CMK (cell line): ENCODE measurements around the gene CD300LF.

Source experiments
- DNase-seq: peaks from one replicate; pipeline ENCODE4 v3.0.0-alpha.2; 2010; ENCODE audit warnings: low read depth

Gene CD300LF

DNA sequence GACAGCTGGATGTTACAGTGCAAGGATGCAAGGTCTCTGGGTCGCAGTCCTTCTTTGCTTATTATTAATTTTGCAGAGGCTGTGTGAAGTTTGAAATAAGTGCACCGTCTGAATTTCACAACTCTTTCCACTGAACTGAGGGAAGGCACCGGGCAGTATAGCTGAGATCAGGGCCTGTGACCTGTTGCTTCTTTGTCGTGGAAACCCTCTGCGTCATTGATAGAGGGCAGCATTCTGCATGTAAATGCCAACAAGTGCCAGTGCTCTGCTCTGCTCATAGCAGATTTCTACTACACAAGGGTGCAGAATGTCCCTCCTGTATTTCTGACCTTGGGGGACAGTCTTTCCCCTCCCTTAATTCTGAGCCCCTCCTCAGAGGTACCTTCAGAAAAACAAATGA, 26.0 kb downstream of the CD300LF start:
- DNase-seq = no peak

DNA sequence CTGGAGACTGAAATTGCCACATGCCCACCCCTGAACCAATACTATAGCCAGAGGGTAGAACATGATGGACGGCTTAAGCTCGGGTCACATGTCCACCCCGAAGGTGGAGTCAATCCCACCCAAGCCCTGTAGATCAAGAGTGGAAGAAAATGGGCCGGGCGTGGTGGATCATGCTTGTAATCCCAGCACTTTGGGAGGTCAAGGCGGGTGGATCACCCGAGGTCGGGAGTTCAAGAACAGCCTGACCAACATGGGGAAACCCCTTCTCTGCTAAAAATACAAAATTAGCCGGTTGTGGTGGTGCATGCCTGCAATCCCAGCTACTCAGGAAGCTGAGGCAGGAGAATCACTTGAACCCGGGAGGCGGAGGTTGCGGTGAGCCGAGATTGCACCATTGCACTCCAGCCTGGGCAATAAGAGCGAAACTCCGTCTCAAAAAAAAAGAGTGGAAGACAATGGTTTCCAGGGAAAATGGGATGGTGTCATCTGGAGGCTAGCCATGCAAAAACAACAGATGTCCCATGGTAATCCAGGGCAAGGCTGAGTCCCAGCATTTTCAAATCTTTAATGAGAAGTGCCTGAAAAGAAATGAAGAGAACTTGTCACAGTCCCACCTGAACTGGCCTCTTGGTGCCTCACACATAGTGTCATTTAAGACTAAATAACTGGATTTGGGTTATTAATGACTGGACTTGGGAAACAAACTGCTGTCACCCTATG, 30.1 kb downstream of the CD300LF start:
- no peak for DNase-seq

GRCh38 chr17:74682028-74682427, 30.7 kb downstream of the CD300LF start:
- DNase-seq = no peak

DNA sequence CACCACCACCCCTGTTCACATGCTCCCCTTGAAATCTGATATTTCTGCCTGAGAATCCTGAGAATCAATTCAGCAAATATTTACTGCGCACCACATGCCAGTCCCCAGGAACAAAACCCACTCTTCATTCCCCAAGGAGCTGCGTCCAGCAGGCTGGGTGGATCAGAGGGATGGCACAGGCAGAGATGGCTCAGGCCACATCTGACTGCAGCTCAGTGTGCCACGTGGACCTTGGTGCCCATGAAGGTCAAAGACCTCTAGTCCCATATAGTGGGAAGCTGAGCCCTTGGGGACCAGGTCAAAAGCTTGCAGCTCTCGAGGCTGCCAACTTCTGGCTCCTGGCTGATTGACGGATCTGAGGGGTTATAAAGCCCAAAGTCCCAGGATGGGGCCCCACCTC, 31.8 kb downstream of the CD300LF start:
- DNase-seq = no peak

- DNase-seq = no peak
These were observed 32.5 kb downstream of the CD300LF start for GRCh38 chr17:74680213-74680612.

- no peak for DNase-seq
These were observed 33.3 kb downstream of the CD300LF start for GRCh38 chr17:74679374-74679773.

DNA sequence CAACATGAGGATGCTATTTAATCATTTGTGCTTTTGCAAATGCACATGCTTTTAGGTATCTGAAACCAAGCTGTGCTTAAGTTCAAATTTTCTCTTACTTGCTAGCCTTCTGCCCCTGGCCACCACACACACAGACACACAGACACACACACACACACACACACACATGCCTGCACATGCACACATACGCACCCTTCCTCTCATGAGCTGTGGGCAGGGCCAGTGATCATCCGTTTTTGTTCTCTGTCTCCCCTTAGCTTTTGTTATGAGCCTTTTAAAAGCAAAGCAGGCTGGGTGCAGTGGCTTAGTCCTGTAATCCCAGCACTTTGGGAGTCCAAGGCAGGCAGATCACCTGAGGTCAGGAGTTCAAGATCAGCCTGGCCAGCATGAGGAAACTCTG, 34.2 kb downstream of the CD300LF start:
- no peak for DNase-seq

- no peak for DNase-seq
These were observed 34.9 kb downstream of the CD300LF start for GRCh38 chr17:74677558-74678466.

DNA sequence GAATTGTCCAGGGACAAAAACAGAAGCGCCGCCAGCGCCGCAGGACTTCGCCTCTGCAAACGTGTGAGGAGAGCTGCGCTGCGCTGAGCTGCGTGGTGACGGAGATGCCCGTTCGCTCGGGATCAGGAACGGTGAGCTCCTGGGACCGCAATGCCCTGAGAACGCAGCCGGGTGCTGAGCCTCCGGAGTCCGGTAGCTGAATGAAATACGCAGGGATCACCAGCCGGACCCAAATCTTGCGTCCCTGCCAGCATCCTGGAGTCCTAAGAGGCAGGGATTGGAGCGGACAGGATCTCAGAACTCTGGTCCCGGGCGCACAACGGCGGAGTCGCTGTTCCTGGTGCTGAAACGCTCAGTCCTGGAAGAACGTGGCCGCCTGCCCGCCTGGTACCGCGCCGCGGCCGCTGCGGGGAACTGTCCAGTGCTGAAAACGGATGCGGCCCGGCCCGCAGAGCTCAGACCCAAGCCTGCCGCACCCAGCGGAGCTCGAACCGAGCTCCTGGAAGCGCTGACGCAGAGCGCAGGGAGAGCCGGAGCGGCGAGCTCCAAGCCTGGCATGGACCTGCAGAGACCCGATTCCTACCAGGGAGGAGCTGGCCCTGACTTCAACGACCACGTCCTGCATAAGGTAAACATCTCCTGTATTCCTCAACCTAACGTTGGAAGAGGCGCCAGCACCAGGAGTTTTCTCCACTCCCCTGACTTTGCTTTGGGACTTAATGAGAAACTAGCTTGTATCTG, 41.5 kb downstream of the CD300LF start:
- no peak for DNase-seq

- no peak for DNase-seq
These were observed 42.4 kb downstream of the CD300LF start for GRCh38 chr17:74670329-74670728.

DNA sequence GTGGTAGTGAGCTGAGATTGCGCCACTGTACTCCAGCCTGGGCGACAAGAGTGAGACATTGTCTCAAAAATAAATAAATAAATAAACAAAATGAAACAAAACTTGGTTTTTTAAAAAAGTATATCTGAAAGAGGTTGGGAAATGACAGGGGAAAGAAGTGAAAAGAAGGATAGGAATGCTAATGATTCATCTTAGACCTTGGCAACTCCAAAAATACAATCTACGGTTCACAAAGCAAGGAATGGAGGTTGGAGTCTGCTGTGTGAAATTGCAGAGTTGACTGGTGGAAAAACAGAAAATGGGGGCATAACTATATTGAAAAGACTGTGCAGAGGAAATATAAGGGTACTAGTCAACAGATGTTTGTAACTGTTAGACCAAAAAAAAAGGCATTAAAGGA, 49.2 kb downstream of the CD300LF start:
- no peak for DNase-seq

DNA sequence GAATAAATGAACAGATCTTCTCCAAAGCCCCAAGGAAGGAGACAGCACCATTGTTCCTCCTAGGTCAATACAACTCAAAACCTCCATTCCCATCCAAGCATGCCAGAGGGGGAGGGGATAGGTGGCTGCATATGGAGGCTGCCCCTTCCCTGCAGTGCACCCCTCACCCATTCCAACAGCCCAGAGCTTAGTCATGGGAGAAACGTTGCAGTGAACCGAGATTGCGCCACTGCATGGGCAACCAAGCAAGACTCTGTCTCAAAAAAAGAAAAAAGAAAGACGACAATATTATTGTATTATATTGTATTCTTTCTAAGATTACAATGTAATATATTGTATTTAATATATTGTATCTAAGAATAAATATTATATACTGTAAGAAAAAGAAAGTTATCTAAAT, 52.8 kb downstream of the CD300LF start:
- no peak for DNase-seq

DNA sequence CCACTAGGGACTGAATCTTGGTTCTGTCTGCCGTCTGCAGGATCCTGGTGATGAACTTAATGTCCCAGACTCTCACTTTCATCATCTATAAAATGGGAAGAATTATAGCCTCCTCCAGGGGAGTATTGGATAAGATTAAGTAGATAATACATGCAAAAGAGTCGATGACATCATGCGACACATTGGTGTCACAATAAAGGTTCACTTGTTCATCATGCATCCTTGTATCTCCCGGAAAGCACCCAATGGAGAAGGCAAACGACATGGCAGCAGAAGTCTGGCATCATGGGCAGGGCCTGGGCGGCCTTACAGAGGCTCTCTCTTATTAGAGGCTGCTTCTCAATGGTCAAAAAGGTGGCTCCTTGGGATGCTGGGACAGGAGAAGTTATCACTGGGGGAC, 54.1 kb downstream of the CD300LF start:
- DNase-seq = no peak

DNA sequence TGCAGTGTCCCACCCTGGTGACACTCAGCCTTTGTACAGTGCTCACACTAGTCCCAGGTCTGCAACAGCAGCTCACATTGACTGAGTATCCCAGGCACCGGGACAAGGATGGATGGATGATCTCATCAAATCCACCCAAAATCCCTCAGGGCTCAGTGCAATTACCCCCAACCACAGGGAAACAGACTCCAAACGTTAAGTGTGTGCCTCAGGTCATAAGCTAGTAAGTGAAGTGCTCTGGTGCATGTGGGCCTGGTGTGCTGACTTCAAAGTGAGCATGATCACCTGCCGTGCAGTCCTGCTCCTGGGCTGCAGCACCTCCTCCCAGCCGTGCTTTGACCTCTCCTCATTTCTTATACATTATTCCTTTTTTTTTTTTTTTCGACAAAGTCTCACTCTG, 58.0 kb downstream of the CD300LF start:
- DNase-seq = no peak

DNA sequence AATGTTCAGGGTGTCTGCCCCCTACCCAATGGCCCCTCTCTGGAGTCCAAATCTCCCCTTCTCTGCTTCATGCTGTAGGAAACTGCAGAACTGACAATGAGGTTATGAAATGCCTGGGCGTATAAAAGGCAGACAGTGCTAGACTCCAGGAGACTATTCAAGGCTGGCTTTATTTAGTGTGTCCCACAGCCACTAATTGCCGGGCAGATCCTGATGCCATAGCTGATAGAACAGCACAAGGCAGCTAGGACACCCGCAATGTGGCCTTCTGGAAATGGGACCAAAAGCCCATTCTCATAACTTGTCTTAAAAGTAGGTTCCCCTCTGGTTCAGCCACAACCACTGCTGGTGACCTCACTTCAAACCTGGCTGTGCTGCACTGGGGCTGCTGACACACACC, 60.7 kb downstream of the CD300LF start:
- no peak for DNase-seq

GRCh38 chr17:74649909-74650308, 62.8 kb downstream of the CD300LF start:
- no peak for DNase-seq

DNA sequence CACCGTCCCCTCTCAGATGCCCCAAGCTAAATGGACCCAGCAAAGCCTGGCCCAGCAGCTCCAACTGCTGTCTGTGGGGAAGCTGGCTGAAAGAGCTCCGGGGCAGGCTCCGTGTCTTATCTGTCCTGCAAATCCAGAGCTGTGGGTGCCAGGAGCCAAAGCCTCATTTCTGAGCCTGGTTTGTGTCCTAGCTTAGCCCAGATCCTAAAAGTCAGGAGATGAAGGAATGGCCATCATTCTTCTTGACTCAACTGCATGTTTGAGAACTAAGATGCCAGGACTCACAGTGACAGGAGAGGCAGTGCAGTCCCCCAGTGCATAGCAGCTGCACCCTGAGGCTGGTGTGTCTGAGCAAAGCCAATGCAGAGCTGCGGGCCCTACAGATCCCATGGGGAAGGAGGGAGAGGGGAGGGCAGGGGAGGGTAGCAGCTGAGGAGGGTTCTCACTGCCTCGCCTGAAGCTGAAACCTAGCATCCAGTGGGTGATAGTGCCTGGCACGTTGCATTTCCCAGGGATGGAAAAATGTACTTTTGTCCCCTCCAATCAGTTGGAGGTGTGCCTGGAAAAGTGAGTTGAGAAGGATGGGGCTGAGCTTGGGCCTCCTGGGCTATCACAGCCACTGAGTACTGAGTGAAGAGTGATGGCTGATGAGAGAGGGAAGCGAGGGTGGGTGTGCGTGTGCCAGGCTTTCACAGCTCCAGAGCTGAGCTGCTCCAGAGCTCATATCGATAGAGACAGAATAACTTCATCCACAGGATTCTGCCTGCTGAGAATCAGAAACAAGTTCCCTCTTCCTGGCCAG, 64.7 kb downstream of the CD300LF start:
- DNase-seq = no peak

DNA sequence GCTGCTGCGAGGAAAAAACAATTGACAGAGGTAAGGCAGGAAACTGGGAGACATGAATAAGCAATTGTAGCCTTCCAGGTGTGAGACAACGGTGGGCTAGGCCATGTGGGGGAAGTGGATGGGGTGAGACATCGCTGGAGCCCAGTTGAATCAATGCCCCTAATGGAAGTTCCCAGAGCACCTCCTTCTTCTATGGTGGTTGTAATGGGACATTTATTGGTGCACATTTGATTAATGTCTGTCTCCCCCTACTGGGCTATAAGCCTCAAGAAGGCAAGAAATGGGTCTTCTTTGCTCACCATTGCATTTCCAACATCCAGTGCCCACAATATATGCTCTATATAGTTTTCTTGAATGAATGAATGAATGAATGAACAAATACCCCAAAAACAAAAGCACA, 66.5 kb downstream of the CD300LF start:
- DNase-seq = no peak

- no peak for DNase-seq
These were observed 67.7 kb downstream of the CD300LF start for GRCh38 chr17:74645010-74645409.

- DNase-seq = no peak
These were observed 68.3 kb downstream of the CD300LF start for GRCh38 chr17:74644419-74644818.
